Large intestine (tissue), 3 donors: ENCODE data around the gene SIGLEC15. TPM values are rescaled to one million over a fixed set of nuclear protein-coding genes. Genes with fewer than 3 reads are reported as not detected.

Source experiments
- DNase-seq, 2 donors: peaks; one replicate each; pipeline versions ENCODE4 v3.0.0 to v3.0.0-alpha.2; 2013
- H3K27ac ChIP-seq: one replicate; pipeline ENCODE4 v1.5.1; 2013; ENCODE audit warnings: low read length
- H3K27me3 ChIP-seq: 2 replicates; pipeline ENCODE4 v1.6.1; 2013; ENCODE audit warnings: low read length; ENCODE audit not compliant: control insufficient read depth, insufficient read depth
- H3K36me3 ChIP-seq: 2 replicates; pipeline ENCODE4 v1.6.1; 2013; ENCODE audit warnings: low read length; ENCODE audit not compliant: control insufficient read depth, insufficient read depth
- H3K4me1 ChIP-seq: one replicate; pipeline ENCODE4 v1.6.1; 2013; ENCODE audit warnings: low read length; ENCODE audit not compliant: control insufficient read depth, insufficient read depth
- H3K4me3 ChIP-seq: one replicate; pipeline ENCODE4 v1.5.1; 2013; ENCODE audit warnings: low read length
- H3K9me3 ChIP-seq: one replicate; pipeline ENCODE4 v1.6.1; 2013; ENCODE audit warnings: mild to moderate bottlenecking, low read depth, low read length, moderate library complexity; ENCODE audit not compliant: control insufficient read depth
- whole genome bisulfite sequencing: methylation state at CpG from one replicate; pipeline ENCODE4 v1.1.5; 2013; ENCODE audit warnings: low lambda C conversion rate; ENCODE audit not compliant: insufficient coverage; 5-methylcytosine and 5-hydroxymethylcytosine counted together
- polyA plus RNA-seq: library from polyadenylated mRNA; unstranded; fragments of 120-200 nt; gene quantifications from one replicate; pipeline ENCODE4 v1.2.1, GENCODE V29; 2013

Gene SIGLEC15
- polyA plus RNA-seq, 1 donor = 2.0 TPM

DNA sequence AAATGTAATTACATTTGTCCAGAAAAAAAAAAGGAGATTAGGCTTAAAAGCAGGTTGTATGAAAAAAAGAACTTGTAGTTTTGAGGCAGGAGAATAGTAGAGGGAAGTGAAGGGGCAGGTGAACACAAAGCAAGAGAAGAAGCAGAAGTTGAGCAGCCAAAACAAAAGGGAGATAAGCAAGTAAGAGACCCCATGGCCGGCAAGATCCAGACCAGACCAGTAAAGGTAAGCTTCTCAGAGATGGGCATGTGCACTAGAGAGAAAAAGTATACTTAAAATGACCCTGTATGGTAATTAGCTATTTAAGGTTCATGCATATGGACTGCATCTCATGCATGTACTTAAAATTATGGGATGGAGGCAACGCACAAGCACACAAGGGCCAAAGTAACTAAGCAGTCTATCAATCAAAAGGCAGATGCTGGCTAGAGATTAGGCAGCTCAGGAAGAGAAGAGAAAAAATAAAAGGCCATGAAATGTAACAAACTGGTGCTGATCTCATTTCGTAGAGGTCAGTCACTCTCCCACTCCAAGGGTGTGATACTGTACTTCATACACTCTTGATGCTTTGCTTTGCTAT, 9.7 kb downstream of the SIGLEC15 start:
- Histone ChIP-seq H3K27ac (peak overlapping the region; percentile 92), H3K27me3 (peaks cover 29% of the 10 kb centered on the region), H3K9me3 (no peaks in the 10 kb centered on the region), H3K4me3 (no peak overlapping the region), H3K4me1 (peaks cover 60% of the 10 kb centered on the region), H3K36me3 (no peaks in the 10 kb centered on the region)
- DNase-seq = peak in 1 of 2 donors; percentile 54
- WGBS = 60% methylated on average over 1 of the region's 3 CpGs

- peak; percentile 80 to 92 for DNase-seq
- peaks cover 31% of the 10 kb centered on the region for H3K27me3 ChIP-seq
- no peak overlapping the region for H3K4me3 ChIP-seq
- no peaks in the 10 kb centered on the region for H3K36me3 ChIP-seq
- no peaks in the 10 kb centered on the region for H3K9me3 ChIP-seq
- peak overlapping the region; percentile 92 for H3K27ac ChIP-seq
- H3K4me1 ChIP-seq = peaks cover 59% of the 10 kb centered on the region
- no CpG with 5 or more reads among the region's 14 CpGs for WGBS
These were observed 11.0 kb downstream of the SIGLEC15 start for GRCh38 chr18:45836242-45837205.

DNA sequence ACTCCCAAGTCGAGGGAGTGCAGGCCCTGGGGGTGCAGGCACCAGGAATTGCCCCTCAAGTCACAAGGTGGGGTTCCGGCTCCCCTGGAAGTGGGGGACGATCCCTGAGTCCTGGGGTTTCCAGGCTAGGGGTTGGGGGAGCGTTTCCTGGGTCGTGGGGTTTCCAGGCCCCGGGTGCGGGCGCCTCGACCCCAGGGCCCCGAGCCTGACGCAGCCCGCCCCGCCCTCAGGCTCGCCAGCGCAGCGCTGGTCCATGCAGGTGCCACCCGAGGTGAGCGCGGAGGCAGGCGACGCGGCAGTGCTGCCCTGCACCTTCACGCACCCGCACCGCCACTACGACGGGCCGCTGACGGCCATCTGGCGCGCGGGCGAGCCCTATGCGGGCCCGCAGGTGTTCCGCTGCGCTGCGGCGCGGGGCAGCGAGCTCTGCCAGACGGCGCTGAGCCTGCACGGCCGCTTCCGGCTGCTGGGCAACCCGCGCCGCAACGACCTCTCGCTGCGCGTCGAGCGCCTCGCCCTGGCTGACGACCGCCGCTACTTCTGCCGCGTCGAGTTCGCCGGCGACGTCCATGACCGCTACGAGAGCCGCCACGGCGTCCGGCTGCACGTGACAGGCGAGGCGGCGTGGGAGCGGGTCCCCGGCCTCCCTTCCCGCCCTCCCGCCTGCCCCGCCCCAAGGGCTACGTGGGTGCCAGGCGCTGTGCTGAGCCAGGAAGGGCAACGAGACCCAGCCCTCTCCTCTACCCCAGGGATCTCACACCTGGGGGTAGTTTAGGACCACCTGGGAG, 12.0 kb downstream of the SIGLEC15 start:
- no peak overlapping the region for H3K4me3 ChIP-seq
- peaks cover 57% of the 10 kb centered on the region for H3K4me1 ChIP-seq
- peak overlapping the region; percentile 92 for H3K27ac ChIP-seq
- no CpG with 5 or more reads among the region's 84 CpGs for whole genome bisulfite sequencing
- H3K27me3 ChIP-seq = peaks cover 31% of the 10 kb centered on the region
- peak; percentile 75 to 82 for DNase-seq
- no peaks in the 10 kb centered on the region for H3K9me3 ChIP-seq
- H3K36me3 ChIP-seq = no peaks in the 10 kb centered on the region

GRCh38 chr18:45838302-45839070, 13.0 kb downstream of the SIGLEC15 start:
- Histone ChIP-seq H3K36me3 (no peaks in the 10 kb centered on the region), H3K4me3 (peak overlapping the region; percentile 7), H3K27me3 (peaks cover 31% of the 10 kb centered on the region), H3K9me3 (no peaks in the 10 kb centered on the region), H3K27ac (no peak overlapping the region), H3K4me1 (peaks cover 54% of the 10 kb centered on the region)
- peak; percentile 31 to 69 for DNase-seq
- WGBS = no CpG with 5 or more reads among the region's 53 CpGs

- no peaks in the 10 kb centered on the region for H3K36me3 ChIP-seq
- no peak overlapping the region for H3K4me3 ChIP-seq
- no peaks in the 10 kb centered on the region for H3K9me3 ChIP-seq
- no CpG with 5 or more reads among the region's 13 CpGs for WGBS
- no peak overlapping the region for H3K27ac ChIP-seq
- DNase-seq = peak; percentile 74 to 78
- H3K27me3 ChIP-seq = peaks cover 31% of the 10 kb centered on the region
- H3K4me1 ChIP-seq = peaks cover 42% of the 10 kb centered on the region
These were observed 14.2 kb downstream of the SIGLEC15 start for GRCh38 chr18:45839414-45840395.

DNA sequence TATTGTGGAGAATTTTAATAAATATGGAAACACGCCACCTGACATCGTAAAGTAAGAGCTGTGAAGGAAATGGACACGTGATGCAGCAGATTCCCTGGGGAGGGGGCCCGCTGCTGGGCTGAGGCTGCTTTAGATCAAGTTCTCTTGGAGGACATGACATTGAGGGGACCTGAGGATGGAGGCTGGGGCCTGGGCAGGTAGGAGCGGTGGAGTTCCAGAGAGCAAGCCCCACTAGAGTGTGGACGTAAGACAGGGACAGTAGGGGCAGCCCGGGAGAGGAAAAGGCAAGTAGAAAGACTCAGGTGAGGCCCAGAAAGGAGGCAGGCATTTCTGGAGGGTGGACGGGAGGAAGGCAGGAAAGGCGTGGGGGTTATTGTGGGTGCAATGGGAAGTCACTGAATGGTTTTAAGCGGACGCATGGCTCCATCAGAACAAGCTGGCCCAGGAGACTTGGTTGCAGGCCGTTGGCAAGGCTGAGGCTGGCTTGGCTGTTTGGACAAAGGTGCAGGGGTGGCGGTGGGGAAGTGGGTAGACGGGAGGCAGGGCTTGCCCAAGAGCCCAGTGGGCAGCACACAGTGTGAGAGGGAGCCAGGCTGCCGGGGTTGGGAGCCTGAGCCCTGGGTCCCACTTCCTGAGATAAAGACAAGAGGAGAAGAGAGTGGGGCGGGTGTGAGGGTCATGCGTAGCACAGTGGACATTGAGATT, 15.7 kb downstream of the SIGLEC15 start:
- no peaks in the 10 kb centered on the region for H3K36me3 ChIP-seq
- H3K27me3 ChIP-seq = peaks cover 31% of the 10 kb centered on the region
- no peak overlapping the region for H3K27ac ChIP-seq
- WGBS = 88% methylated on average over 2 of the region's 17 CpGs
- H3K9me3 ChIP-seq = no peaks in the 10 kb centered on the region
- H3K4me3 ChIP-seq = no peak overlapping the region
- peaks cover 28% of the 10 kb centered on the region for H3K4me1 ChIP-seq
- no peak for DNase-seq

DNA sequence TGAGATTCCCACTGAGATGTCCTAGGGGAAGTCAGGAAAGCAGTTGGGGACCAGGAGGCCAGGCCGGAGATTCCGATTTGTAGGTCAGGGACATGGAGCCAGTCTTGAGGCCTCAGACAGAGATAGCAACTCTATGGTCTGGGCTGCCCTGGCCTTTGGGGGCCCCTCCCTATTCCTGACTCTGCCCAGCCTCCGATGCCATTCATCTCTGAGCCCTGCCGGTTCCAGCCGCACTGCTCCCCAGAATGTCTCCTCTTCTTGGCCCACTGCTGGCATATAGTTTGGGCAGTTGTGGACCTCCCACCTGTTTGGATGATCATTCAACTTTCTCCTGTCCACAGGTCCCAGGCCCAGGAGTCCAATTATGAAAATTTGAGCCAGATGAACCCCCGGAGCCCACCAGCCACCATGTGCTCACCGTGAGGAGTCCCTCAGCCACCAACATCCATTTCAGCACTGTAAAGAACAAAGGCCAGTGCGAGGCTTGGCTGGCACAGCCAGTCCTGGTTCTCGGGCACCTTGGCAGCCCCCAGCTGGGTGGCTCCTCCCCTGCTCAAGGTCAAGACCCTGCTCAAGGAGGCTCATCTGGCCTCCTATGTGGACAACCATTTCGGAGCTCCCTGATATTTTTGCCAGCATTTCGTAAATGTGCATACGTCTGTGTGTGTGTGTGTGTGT, 16.4 kb downstream of the SIGLEC15 start:
- H3K27me3 ChIP-seq = peaks cover 29% of the 10 kb centered on the region

DNA sequence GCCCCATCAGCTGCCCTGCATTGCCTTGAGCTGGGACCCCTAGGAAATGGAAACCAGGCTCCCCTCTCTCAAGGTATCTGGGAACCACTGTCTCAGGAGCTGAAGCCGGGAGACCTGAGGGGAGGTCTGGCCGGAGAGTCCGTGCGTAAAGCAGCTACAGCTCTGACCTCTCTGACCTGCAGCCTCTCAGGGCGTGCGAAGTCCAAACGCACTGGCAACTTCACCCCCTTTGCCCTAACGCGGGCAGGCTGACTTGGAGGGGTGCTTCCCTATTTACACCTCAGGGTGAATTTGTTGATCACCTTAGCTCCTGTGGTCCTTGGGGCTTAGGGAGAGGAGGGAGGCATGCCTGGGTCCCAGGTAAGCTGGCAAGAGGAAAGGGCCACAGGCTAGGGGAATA, 17.5 kb downstream of the SIGLEC15 start:
- no CpG with 5 or more reads among the region's 9 CpGs for WGBS
- peaks cover 22% of the 10 kb centered on the region for H3K27me3 ChIP-seq
- H3K27ac ChIP-seq = no peak overlapping the region

More for the DNA sequence above, 16.4 kb downstream of the SIGLEC15 start:
- Histone ChIP-seq H3K9me3 (no peaks in the 10 kb centered on the region), H3K4me1 (peaks cover 21% of the 10 kb centered on the region), H3K36me3 (no peaks in the 10 kb centered on the region), H3K4me3 (no peak overlapping the region), H3K27ac (no peak overlapping the region)
- no CpG with 5 or more reads among the region's 12 CpGs for WGBS
- DNase-seq = no peak

More for the DNA sequence above, 17.5 kb downstream of the SIGLEC15 start:
- Histone ChIP-seq H3K36me3 (no peaks in the 10 kb centered on the region), H3K4me3 (no peak overlapping the region), H3K9me3 (no peaks in the 10 kb centered on the region), H3K4me1 (peaks cover 15% of the 10 kb centered on the region)
- DNase-seq = no peak
